Esophagus squamous epithelium (tissue), 4 donors: Measurements from ENCODE around the gene C11orf52.

Source experiments
- POLR2A ChIP-seq, 4 donors: fragments of 450-650 bp; IDR thresholded peaks; one replicate each; pipeline ENCODE4 v1.6.1; 2017; ENCODE audit warnings: antibody characterized with exemption in 4 of 4, mild to moderate bottlenecking in 4 of 4, moderate library complexity in 3 of 4
- TF ChIP-seq, protein P1 (sequence below), 6 experiments: fragments of 450-650 bp in 4 of 6; fragments of 200-600 bp in 2 of 6; sonication (generic) in 2 of 6; IDR thresholded peaks; one replicate each; pipeline ENCODE4 v1.5.1; 2016 to 2019; ENCODE audit warnings: antibody characterized with exemption in 6 of 6, mild to moderate bottlenecking in 4 of 6, moderate library complexity in 4 of 6

DNA sequence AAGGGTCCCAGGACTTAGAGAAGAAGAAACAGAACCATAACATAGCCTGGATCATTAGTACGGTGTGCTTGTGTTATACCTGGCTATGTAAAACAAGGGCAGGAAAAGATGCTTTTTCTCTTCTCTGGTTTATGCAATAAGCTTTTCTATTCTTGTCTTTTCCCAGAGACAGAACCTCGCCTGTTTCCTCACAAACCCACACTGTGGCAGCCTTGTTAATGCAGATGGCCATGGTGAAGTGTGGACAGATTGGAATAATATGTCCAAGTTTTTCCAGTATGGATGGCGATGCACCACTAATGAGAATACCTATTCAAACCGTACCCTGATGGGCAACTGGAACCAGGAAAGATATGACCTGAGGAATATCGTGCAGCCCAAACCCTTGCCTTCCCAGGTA, 36.5 kb upstream of the C11orf52 start:
- TF ChIP-seq POLR2A (IDR thresholded peaks at IDR 0.05): no peak
- TF ChIP-seq, protein P1, sequence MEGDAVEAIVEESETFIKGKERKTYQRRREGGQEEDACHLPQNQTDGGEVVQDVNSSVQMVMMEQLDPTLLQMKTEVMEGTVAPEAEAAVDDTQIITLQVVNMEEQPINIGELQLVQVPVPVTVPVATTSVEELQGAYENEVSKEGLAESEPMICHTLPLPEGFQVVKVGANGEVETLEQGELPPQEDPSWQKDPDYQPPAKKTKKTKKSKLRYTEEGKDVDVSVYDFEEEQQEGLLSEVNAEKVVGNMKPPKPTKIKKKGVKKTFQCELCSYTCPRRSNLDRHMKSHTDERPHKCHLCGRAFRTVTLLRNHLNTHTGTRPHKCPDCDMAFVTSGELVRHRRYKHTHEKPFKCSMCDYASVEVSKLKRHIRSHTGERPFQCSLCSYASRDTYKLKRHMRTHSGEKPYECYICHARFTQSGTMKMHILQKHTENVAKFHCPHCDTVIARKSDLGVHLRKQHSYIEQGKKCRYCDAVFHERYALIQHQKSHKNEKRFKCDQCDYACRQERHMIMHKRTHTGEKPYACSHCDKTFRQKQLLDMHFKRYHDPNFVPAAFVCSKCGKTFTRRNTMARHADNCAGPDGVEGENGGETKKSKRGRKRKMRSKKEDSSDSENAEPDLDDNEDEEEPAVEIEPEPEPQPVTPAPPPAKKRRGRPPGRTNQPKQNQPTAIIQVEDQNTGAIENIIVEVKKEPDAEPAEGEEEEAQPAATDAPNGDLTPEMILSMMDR (IDR thresholded peaks at IDR 0.05): no peak
